GM19455 (cell line): ENCODE results near the gene ZNF438.

Experiments used
- ATAC-seq: cut with Tn5 transposase; IDR thresholded peaks from one replicate; pipeline ENCODE4 v1.9.1; 2021; ENCODE audit not compliant: unreplicated experiment

The ZNF438 gene

DNA sequence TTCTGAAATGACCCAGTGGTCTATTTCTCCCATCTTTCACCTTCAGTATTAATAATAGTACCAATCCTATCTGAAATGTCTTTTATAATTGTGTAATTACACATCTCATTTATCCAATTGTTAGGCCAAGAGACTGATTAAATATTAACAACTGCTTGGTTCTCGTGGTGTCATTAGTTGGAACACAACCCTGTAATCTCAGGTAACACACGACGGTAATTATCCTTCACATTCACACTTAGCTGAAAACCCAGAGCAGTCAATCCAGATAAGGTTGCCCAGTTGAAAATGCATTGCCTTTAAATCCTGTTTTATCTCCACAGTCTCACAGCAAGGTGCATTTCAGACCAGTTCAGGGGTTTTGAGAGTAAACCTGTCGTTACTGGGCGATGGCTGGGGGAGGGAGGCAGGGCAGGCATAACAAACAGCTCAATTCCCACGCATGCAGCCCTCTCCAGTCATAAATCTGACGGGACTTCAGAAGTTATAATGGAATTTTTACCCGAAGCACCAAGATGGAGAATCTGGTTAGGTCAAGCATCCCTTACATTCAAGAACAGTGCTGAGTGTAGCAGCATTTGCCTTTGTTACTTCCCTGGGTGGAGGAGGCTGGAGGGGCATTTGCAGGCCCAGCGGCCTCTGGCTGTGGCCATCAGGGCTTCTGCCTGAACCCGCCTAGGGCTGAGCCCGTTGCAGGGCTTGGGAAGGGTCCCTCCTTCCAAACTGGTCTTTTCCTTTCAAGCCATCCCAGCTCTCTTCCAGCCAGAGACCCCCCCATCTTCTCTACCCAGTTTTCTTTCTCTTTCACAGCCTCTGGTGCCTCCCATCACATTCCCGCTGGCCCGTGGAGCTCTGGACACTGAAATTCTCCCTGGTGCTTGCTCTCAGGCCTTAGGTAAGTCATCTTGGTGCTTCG is 201.1 kb downstream of the ZNF438 start:
- no peak for ATAC-seq

DNA sequence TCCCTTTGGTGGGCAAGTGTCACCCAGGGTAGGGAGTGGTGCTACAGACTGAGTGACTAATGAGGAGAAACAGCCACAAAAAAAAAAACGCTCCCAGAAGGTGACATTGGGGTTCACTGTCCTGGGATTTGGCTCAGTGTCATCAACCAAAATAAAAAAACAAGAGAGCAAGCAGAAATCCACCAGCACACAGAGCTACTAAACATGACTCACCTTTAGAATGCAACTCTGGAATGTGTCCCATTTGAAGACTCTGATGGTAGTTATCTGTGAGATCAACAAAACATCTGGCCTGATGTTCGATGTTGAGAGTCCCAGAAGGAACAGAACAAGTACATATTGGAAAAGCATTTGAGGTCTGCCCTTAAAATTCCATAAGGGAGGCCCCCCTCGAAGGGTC is 201.8 kb downstream of the ZNF438 start:
- no peak for ATAC-seq

DNA sequence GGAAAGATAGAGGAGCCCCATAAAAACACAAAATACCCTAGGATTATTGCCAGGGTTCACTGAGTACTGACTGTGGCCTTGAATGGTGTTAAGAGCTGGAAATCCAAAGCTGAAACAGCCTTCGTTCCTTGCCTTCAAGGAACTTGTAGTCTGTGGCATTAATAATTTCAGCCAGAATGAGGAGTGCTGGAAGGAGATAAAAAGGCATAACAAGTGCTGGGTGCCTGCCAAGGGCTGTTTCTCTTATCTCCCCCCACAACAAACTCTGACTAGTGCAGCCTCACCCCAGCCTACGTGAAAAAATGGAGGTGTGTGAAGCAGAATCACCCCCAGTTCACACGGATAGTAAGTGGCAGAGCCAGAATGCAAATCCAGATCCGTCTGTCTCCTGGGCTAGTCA is 203.0 kb downstream of the ZNF438 start:
- no peak for ATAC-seq

DNA sequence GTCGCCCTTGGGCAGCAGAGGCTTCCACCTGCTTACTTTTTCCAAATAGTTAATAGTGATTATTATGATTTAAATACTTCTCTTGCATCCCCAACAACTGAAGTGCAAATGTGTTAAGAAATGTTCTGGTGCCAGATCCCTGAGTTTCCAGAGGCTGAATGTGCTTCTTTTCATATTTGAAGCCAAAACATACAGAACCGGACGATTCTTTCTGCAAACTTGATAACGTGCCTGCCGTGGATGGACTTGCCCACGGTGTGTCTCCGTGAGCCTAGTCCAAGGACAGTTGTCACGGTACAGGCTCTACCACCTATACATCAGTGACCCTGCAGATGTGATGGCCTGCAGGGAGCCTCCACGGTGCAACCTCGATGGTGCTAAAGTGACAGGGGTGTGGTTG is 203.5 kb downstream of the ZNF438 start:
- ATAC-seq, result no peak

DNA sequence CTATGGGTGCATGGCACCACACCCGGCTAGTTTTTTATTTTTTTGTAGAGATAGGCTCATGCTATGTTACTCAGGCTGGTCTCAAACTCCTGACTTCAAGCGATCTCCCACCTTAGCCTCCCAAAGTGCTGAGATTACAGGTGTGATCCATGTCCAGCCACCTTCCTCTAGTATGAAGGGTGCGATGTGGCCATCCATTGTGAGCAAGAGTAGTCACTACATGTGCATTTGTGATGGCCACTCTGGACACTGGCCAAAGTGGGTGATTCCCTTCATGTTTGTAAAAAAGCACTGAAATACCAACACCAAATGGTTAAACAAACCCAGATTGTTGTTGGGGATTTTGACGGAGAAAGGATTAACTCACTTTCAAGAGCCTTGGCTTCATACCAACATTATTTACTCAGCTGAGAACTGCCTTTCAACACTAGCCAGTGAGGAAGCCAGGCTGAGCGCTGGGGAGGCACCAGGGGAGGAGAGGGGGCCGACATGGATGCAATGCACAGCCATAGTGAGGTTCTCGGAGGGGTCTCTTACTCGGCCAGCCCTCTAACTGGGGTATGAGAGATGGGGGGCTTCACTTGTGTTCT is 204.0 kb downstream of the ZNF438 start:
- no peak for ATAC-seq

DNA sequence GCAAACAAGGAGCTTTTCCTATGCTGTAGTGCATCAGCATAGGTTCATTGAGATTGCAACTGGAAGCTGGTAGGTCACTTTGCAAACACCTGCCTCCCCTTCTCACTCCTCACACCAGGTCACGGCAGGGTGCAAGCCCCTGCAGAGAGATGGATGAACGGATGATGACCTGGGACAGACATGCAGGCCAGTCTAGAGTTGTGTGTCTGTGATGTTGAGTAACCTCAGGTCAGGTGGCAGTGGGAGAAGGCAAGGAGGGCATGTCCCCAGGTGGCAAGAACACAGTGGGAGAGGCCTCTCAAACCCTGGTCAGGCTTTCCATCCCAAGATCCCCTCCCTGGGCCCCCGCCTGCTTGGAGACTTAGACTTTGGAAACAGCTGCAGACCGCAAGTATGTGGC is 205.0 kb downstream of the ZNF438 start:
- ATAC-seq, result no peak

DNA sequence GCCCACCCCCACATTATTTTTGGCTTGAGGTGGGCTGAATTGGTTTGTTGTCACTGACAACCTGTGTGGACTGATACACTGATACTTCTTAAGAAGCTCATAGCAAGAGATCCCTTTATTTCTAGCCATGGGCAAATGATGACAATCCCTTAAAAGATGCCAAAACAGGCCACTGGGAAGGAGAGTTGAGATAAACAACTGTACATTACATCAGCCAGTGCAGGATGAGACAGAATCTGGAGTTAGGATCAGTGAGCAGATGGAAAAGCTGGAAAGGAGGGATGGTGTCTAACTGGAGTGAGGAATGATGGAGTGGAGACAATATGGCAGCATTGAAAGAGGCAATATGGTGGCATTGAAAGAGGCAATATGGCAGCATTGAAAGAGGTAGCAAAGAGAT is 206.2 kb downstream of the ZNF438 start:
- no peak for ATAC-seq

DNA sequence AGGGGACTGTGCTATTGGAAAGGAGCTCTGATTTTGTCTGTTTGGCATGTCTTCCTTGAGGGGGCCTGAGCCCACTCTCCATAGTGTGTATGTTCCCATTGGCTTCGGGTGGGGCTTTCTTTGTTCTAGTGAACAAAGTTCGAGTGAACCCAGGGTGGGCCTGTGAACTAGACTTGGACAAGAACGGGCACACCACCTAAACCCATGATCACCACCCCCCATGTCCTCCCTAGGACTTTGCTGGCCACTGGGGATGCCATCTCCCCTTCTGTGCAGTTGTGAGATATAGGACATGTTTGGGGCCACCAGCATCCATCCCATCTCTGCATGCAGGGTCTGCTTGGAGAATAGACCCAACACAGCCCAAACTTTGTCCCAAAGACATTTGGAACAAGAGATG is 206.6 kb downstream of the ZNF438 start:
- ATAC-seq, result no peak

DNA sequence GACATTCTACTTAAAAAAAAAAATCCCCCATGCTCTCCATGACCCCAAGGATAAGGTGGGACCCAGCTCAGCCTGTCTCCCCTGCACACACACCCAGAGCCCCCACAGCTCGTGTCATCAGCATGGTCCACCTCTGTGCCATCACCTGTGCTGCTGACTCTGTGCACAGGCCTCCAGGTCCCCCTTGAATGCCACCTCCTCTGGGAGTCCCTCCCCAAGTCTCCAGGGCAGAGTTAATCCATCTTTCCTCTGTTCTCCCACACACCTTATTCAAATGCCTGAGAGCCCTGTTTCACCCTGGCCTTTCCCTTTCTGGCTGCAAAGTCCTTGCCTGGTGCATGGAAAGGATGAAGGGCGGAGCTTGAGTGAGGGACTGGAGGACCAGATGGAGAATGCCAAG is 208.0 kb downstream of the ZNF438 start:
- ATAC-seq, result no peak

DNA sequence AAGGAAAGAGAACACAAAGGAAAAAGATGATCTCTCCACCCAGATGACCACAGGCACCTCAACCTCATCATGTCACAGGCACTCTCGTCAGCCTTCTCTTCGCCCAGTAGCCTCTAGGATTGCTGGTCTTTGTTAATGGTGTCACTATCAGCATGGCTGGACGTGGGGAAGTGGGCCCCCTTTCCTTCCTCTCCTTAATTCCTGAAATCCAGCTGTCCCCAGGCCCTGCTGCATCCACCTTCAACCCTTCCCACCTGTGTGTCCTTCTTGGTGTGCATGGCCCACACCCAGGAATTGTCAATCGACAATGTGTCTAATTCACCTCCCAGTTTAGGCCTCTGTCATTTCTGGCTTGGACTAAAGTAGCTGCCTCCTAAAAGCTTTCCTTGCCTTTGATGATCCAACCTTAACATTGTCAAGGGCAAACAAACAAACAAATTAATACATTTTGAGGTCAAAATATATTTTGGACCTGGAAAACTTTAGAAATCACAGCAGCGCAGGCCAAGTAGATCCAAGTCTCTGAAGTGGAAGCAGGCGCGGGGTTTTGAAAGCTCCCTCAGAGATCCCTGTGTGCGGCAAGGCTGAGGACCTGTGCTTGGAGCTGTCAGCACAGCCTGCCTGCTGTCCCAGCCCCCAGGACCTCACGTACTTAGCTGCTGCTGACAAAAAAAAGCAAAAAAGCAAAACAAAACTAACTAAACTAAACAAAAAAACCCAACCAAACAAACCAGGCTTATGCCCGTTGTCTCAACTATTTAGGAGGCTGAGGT is 208.8 kb downstream of the ZNF438 start:
- ATAC-seq, result no peak

DNA sequence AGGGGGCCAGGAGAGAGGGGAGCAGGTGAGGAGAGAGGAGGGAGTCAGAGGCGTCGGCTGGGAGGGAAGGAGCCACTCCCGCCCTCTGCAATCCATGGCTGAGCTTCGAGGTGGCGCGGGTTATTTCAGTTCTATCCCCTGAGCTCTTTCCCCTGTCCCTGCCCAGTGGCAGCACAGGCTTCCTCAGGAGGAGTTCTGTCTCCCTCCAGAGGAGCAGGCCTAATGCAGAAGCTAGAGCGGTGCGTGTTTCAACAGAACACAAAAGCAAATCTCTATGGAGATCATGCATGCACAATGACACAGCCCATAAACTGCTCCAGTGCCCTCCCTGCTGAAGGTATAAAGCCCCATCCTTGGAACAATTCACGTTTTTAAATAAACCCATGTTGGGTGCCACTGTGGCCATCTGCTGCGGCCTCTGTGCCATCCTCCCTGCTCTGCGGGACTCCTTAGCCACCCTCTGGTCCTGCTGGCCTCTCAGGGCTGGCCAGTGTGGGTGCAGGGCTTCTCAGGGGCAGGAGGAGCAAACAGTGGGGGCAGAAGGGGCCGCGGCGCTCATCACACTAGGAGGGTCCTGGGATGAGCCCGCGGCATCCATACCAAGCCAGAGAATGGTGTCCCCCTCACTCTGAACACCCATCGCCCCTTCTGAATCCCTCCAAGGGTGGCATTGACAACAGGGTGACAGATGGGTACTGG is 209.5 kb downstream of the ZNF438 start:
- no peak for ATAC-seq

DNA sequence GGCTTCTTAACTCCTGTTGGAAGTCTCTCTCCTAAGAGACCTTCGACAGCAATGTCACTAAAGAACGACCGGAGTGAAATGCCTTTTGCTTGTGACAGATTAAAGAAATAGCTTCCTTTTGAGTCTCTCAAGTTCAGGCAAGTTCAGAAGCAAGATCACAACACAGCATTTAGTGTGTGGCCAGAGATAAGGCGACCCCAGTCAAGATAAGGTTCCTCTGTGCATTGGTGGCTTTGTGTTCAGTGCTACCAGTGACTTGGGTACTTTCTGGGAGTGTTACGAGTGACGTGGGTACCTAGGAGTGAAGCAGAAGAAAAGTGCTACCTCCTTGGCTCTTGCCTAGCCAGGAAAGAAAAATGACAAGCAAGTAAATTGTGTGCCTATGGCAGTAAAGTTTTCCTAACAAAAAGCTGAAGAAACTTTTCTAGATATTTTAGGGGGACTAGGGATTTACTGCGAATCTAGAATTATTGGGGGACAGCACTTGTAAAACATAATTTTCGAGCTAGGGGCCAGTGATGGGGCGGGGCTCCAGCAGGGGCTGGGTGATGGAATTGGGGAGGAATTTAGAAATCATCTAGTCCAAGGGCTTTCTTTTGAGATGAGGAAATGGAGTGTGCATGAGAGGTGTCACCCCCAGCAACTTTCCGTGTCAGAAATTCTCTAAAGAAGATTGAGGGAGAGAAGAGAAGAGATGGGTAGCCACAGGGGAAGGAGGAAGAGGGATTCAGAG is 210.2 kb downstream of the ZNF438 start:
- ATAC-seq, result no peak

DNA sequence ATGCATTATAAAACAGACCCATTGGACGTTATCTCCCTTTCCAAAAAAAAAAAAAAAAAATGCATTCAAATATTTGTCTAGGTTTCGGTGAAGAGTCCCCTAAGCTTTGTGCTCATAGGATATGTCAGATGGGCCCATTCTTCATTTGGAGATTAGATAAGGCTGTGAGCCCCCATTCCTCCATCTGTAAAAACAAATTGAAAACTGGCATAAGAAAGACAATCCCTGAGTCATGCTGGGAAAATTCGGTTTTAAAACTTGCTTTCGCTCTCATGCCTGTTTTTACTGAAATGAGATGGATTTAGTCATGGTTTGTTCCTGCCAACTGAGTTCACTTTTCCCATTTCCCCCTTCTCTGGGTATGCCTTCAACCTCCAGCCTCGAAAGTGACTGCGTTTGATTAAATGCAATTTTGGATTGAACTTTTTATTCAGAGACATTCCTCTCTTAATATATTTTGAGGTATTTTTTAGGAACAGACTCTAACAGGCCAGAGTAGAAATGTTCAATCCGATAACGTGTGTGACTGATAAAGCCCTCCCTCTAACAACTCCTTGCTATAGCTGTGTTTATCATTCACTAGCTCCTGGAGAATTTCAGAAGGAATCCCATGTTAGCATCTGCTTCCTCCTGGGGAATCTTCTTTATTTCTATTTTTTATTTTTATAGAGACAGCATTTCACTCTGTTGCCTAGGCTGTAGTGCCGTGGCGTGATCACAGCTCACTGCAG is 211.2 kb downstream of the ZNF438 start:
- ATAC-seq, result no peak

DNA sequence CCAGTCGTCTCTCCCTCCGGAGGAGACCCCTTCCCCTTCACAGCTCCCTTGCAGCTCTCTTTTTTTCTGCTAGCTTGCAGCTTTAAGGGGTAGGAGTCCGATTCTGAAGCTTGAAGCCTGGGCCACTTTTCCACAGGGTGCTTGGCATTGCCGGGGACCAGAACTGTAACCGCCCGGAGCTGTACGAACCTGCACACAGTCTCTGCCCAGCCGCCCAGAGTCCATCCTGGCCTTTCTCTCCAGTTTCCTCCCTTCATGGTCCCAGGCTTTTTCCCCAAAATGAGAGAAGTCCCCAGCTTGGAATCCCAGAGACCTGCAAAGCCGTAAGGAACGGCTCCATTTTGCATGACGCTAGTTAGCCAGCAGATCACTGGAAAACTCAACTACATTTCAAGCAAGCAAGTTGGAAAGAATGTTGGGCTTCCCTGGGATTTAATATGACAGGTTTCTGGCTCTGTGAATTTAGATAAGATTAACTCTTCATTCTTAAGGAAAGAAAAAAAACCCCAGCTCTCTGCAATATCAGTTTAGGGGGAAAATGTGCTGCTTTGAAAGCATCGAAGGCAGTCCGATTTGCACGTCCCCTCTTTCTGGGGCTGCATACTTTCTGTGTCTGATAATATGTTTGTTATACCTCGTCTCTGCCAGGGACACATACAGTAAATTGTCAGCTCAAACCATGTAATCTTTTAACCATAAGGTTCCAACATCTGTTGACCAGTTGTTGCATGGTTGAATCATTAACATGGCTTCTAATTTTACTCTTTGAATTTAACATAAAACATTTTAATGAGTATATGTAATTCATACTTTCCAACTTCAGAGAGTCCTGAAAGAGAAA is 212.1 kb downstream of the ZNF438 start:
- no peak for ATAC-seq

DNA sequence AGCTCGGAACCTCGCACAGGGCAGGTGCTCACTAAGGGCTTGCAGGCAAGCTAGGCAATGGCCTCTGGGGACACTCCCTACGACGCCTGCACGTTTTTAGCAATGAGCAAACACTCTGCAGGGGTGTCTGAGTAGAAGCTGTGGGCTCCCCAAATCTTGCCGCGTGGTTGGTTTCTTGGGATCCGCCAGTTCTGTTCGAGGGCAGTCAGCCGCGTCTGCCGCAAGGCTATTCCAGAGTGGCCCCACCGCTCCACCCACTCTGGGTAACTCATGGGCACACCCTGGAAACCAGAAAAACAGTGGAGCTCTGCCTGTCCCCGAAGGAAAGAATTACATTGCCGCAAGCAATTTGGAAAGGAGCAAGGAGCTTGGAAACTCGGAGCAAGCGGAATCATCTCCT is 212.8 kb downstream of the ZNF438 start:
- no peak for ATAC-seq

DNA sequence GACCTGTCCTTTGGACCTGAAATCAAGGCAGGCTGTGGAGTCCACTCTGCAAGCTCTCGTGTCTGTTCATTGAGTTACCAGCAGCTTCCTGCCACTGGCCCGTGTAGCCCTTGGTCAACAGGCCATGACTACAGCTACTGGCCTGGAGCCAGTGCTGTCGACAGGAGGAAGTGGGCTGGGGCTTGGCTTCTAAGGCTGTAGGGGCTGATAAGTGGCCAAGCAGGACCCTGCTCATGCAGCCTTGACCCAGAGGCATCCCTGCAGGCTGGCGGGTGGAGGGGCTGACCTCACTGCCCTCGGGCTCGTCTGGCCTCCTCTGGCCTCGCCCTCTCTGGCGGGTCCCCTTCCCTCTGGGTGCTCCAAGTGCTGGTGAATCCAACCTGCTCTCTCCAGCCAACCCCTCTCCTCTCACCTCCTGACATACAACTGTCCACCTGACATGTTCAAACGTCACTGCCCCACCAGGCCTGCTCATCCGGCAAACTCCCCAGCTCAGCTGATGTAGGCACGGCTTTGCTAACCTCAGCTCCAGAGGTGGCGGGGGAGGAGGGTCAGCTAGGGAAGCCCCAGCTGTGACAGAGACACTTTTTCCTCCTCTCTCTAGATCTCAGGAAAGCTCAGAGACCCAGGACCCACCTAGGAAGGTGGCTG is 213.5 kb downstream of the ZNF438 start:
- no peak for ATAC-seq

DNA sequence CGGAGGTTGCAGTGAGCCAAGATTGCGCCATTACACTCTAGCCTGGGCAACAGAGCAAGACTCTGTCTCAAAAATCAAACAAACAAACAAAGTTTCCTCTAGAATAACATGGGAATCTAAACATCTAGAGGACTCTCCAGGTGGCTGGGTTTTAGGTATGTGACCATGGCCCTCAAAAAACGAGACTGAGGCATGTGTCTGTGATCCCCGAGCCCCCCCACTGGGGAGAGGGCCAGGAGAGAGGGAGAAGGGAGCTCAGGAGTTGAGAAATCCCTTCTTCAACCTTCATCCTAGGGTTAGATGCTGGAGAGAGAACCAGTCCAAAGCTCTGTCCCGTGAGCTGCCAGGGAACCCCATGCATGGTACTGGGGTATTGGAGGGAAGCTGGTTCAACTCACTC is 214.1 kb downstream of the ZNF438 start:
- ATAC-seq, result no peak

DNA sequence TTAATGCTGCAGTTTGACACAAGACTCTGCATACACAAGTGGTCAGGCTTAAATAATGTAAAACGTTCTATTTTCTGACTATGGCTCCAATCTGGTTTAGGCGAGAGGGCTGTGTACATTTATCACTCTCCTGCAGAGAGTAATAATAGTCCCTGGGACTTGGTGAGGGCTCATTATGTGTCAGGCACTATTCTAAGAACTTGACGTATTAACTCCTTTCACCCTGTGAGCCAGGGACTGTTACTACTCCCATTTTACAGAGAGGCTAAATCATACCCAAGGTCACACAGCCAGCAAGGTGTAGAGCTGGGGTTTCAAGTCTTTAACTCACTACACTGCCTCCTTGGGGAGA is 214.9 kb downstream of the ZNF438 start:
- no peak for ATAC-seq
